ENCODE results near the gene APOA1. TPM values are rescaled to one million over a fixed set of nuclear protein-coding genes. Genes with fewer than 3 reads are reported as not detected.

Gene APOA1
- total RNA-seq, 2 donors from 2014 or later: 91.8 to 120 TPM

DNA sequence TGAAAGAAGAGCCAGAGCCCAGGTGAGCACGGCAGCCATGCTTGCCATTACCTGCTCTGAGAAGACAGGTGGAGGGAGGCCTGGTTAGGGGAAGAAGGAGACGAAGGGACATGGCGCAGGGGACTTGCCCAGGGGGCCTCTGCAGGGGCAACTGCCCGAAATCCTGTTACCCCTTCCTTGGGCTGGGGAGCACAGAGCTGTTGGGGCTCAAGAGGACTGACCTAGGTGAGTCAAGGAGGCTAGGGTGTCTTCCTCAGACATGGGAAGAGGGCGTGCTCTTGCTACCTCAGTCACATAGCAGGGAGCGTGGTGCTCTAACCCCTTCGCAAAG, 45.6 kb downstream of the APOA1 start, which contains the start of gene APOA5:
Gene APOA5, minus strand, starts transcription at position 67 of the 331 bp plus-strand sequence. Its CDS starts 19 bp downstream, at position 48.
- no peaks in the 10 kb centered on the region for H3K9me3 ChIP-seq (ENCODE audit: control insufficient read depth, low read length)
- 93 to 100% methylated on average over 2 to 7 of the region's 7 CpGs for WGBS, 2 experiments (ENCODE audit: insufficient coverage in 1 of 2, insufficient read length in 1 of 2)
- H3K4me1 ChIP-seq (ENCODE audit: control insufficient read depth, insufficient read depth, low read length): peaks cover 5% of the 10 kb centered on the region
- no peaks in the 10 kb centered on the region for H3K36me3 ChIP-seq (ENCODE audit: control insufficient read depth, insufficient read depth, low read length)
- no peak within 1 kb of the TSS for H3K9ac ChIP-seq (ENCODE audit: extremely low read depth, low read length, poor library complexity, severe bottlenecking)
- Mint-ChIP-seq H3K27ac (no peak within 1 kb of the TSS), H3K36me3 (ENCODE audit: low read depth) (peaks cover 4% of the 10 kb centered on the region), H3K27me3 (ENCODE audit: insufficient read depth) (peaks cover 27% of the 10 kb centered on the region), H3K4me1 (peaks cover 19% of the 10 kb centered on the region), H3K9me3 (no peaks in the 10 kb centered on the region), H3K4me3 (peak within 1 kb of the TSS; percentile 9)
- TF ChIP-seq, protein P1, sequence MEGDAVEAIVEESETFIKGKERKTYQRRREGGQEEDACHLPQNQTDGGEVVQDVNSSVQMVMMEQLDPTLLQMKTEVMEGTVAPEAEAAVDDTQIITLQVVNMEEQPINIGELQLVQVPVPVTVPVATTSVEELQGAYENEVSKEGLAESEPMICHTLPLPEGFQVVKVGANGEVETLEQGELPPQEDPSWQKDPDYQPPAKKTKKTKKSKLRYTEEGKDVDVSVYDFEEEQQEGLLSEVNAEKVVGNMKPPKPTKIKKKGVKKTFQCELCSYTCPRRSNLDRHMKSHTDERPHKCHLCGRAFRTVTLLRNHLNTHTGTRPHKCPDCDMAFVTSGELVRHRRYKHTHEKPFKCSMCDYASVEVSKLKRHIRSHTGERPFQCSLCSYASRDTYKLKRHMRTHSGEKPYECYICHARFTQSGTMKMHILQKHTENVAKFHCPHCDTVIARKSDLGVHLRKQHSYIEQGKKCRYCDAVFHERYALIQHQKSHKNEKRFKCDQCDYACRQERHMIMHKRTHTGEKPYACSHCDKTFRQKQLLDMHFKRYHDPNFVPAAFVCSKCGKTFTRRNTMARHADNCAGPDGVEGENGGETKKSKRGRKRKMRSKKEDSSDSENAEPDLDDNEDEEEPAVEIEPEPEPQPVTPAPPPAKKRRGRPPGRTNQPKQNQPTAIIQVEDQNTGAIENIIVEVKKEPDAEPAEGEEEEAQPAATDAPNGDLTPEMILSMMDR (conservative IDR thresholded peaks at IDR 0.05): no peak
- no peak for DNase-seq
- H3K27ac ChIP-seq (ENCODE audit: low read depth, low read length): no peak within 1 kb of the TSS
- peaks cover 6% of the 10 kb centered on the region for H3K27me3 ChIP-seq (ENCODE audit: control insufficient read depth, insufficient read depth, low read length, poor library complexity, severe bottlenecking)
- H3K4me3 ChIP-seq (ENCODE audit: low read length): no peak within 1 kb of the TSS

DNA sequence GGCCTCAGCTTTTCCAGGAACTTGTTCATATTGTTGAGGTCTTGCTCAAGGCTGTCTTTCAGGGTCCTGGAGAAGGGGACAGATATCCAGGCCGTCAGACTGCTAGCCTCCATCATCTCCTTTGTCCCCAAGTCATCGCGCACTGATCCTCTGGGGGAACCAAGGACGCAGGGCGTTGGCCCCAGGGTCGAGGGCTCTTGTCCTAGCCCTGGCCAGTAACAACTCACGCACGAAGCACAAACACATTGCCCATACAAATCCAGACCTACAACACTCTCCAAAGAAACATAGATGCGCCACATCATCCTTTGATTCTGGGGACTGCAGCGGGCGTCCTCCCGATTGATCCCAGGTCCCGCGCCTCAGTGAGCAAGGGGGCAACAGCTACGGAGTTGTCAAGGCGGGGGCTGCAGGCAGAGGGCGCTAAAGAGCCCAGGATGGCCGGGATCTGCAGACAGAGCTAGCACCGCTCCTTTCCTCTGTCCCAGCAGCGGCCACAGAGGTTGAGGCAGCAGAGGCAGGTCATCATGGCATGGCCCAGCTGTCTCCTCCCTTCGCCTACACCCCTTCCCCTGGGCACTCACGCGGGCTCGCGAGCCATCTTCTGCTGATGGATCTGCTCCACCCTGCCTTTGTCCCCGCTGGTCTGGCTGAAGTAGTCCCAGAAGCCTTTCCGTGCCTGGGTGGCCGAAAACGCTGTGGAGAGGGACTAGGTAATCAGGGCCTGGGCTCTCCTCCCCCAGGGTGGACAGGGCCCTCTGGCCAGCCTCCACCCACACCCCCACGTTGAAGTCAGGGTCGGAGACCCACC, 46.2 kb downstream of the APOA1 start:
- H3K36me3 ChIP-seq (ENCODE audit: control insufficient read depth, insufficient read depth, low read length): peaks cover 5% of the 10 kb centered on the region
- H3K4me1 Mint-ChIP-seq: peaks cover 20% of the 10 kb centered on the region
- peaks cover 6% of the 10 kb centered on the region for H3K27me3 ChIP-seq (ENCODE audit: control insufficient read depth, insufficient read depth, low read length, poor library complexity, severe bottlenecking)
- H3K36me3 Mint-ChIP-seq (ENCODE audit: low read depth): peaks cover 10% of the 10 kb centered on the region
- no peak overlapping the region for H3K9ac ChIP-seq (ENCODE audit: extremely low read depth, low read length, poor library complexity, severe bottlenecking)
- H3K27me3 Mint-ChIP-seq (ENCODE audit: insufficient read depth): peaks cover 27% of the 10 kb centered on the region
- H3K4me1 ChIP-seq (ENCODE audit: control insufficient read depth, insufficient read depth, low read length): peaks cover 5% of the 10 kb centered on the region
- H3K4me3 ChIP-seq (ENCODE audit: low read length): no peak overlapping the region
- no peaks in the 10 kb centered on the region for H3K9me3 ChIP-seq (ENCODE audit: control insufficient read depth, low read length)
- peak overlapping the region; percentile 9 for H3K4me3 Mint-ChIP-seq
- H3K27ac Mint-ChIP-seq: no peak overlapping the region
- WGBS, 2 experiments (ENCODE audit: insufficient coverage in 1 of 2, insufficient read length in 1 of 2): 25 to 45% methylated on average over 16 to 31 of the region's 31 CpGs
- H3K9me3 Mint-ChIP-seq: no peaks in the 10 kb centered on the region
- H3K27ac ChIP-seq (ENCODE audit: low read depth, low read length): no peak overlapping the region
- DNase-seq: peak; percentile 97
- TF ChIP-seq, protein P1 (conservative IDR thresholded peaks at IDR 0.05): peak; percentile 95

DNA sequence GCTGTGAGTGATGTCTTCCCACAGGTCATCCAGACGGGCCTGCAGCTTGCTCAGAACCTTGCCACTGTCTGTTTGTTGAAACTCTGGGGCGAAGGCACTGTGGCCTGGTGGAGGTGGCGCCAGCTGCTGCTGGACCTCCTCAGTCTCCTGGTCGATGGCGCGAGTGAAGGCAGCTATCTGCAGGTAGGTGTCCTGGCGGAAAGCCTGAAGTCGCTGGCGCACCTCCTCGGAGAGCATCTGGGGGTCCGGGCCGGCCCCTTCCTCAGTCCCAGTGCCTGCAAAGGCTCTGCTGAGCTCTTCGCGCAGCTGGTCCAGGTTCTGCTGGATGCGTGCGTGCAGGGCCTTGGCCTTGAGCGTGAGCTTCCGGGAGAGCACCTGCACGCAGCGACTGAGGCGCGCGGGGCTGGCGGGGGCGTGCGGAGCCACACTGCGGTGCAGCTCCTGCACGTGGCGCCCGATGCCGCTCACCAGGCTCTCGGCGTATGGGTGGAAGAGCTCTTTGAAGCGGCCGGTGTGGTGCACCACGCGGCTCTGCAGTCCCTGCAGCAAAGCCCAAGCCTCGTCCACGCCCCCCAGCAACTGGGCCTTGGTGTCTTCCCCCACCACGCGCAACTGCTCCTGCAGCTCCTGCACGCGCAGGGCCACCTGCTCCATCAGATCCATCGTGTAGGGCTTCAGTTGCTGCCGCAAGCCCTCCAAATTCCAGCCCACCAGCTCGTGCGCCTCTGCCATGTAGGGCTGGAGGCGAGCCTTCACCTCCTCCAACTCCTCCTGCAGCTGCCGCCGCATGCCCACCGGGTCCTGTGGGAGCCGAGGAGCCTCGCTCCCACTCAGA, 47.0 kb downstream of the APOA1 start:
- Mint-ChIP-seq H3K36me3 (ENCODE audit: low read depth) (peaks cover 18% of the 10 kb centered on the region), H3K4me1 (peaks cover 20% of the 10 kb centered on the region), H3K27me3 (ENCODE audit: insufficient read depth) (peaks cover 27% of the 10 kb centered on the region), H3K27ac (no peak overlapping the region), H3K9me3 (no peaks in the 10 kb centered on the region), H3K4me3 (no peak overlapping the region)
- Histone ChIP-seq H3K9me3 (ENCODE audit: control insufficient read depth, low read length) (no peaks in the 10 kb centered on the region), H3K27ac (ENCODE audit: low read depth, low read length) (no peak overlapping the region), H3K4me3 (ENCODE audit: low read length) (no peak overlapping the region), H3K4me1 (ENCODE audit: control insufficient read depth, insufficient read depth, low read length) (peaks cover 5% of the 10 kb centered on the region), H3K27me3 (ENCODE audit: control insufficient read depth, insufficient read depth, low read length, poor library complexity, severe bottlenecking) (peaks cover 6% of the 10 kb centered on the region), H3K9ac (ENCODE audit: extremely low read depth, low read length, poor library complexity, severe bottlenecking) (no peak overlapping the region), H3K36me3 (ENCODE audit: control insufficient read depth, insufficient read depth, low read length) (peaks cover 13% of the 10 kb centered on the region)
- TF ChIP-seq, protein P1 (conservative IDR thresholded peaks at IDR 0.05): no peak
- DNase-seq: no peak
- 95% methylated on average over 36 to 53 of the region's 53 CpGs for WGBS, 2 experiments (ENCODE audit: insufficient coverage in 1 of 2, insufficient read length in 1 of 2)
